ENCODE measurements around the gene CLNS1A. TPM values are rescaled to one million over a fixed set of nuclear protein-coding genes. Genes with fewer than 3 reads are reported as not detected.

Gene CLNS1A
- polyA plus RNA-seq, 1 donor = 112 TPM

Other genes starting within 250 kb of the CLNS1A start
- gene PAK1, start 163.7 kb downstream of the CLNS1A start, polyA plus RNA-seq (ENCODE audit: insufficient read length) = 97.5 TPM
- 1.6 TPM for gene AQP11, start 47.8 kb downstream of the CLNS1A start, polyA plus RNA-seq (ENCODE audit: insufficient read length)
- 33.3 TPM for gene RSF1, start 182.9 kb upstream of the CLNS1A start, polyA plus RNA-seq (ENCODE audit: insufficient read length)
- gene AAMDC, start 183.3 kb upstream of the CLNS1A start, polyA plus RNA-seq (ENCODE audit: insufficient read length) = 38.5 TPM

Data from forelimb muscle (tissue), 1 donor.